ENCODE data around the gene OXNAD1.

The OXNAD1 gene

DNA sequence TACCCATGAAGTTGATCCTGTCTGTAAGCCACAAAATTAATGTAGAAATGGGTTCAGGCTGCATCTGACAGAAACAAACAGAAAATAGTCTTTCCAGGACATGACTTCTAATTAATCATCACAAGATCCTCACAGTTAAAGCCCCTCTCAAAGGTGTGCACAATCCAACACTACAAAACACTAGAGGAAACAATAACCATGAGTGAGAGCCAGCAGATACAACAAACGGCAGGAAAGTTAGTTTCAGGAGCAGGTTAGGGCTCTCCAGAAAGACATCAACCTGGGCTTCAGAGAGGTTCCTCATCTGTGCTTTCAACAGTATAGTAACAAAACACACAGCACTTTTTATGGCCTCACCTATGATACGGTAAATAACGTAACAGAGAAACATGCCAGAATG is 43.0 kb upstream of the OXNAD1 start:
- Histone ChIP-seq H4K20me1 (ENCODE audit: insufficient read depth, low read length, poor library complexity, severe bottlenecking) (no peaks in the 10 kb centered on the region), H3K36me3 (ENCODE audit: insufficient read depth, low read length) (no peaks in the 10 kb centered on the region), H3F3A (ENCODE audit: low read depth) (no peaks in the 10 kb centered on the region), H2AFZ (ENCODE audit: low read length) (no peak overlapping the region), H3K9ac (ENCODE audit: low read depth, low read length, poor library complexity, severe bottlenecking) (no peak overlapping the region), H3K4me1 (ENCODE audit: insufficient read depth, low read length, poor library complexity, severe bottlenecking) (no peaks in the 10 kb centered on the region), H3K9me3 (ENCODE audit: insufficient read depth, low read depth, low read length) (no peaks in the 10 kb centered on the region), H3K9me2 (replicated peaks; ENCODE audit: low read depth, low read length) (no peaks in the 10 kb centered on the region), H3K79me2 (ENCODE audit: insufficient read depth, low read length) (no peaks in the 10 kb centered on the region), H3K4me3 (ENCODE audit: low read length, poor library complexity, severe bottlenecking) (no peak overlapping the region), H3K27me3 (ENCODE audit: insufficient read depth, low read length, poor library complexity, severe bottlenecking) (no peaks in the 10 kb centered on the region), H3K4me2 (ENCODE audit: low read depth, low read length, poor library complexity, severe bottlenecking) (no peak overlapping the region)
- TF ChIP-seq, protein P1, sequence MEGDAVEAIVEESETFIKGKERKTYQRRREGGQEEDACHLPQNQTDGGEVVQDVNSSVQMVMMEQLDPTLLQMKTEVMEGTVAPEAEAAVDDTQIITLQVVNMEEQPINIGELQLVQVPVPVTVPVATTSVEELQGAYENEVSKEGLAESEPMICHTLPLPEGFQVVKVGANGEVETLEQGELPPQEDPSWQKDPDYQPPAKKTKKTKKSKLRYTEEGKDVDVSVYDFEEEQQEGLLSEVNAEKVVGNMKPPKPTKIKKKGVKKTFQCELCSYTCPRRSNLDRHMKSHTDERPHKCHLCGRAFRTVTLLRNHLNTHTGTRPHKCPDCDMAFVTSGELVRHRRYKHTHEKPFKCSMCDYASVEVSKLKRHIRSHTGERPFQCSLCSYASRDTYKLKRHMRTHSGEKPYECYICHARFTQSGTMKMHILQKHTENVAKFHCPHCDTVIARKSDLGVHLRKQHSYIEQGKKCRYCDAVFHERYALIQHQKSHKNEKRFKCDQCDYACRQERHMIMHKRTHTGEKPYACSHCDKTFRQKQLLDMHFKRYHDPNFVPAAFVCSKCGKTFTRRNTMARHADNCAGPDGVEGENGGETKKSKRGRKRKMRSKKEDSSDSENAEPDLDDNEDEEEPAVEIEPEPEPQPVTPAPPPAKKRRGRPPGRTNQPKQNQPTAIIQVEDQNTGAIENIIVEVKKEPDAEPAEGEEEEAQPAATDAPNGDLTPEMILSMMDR (conservative IDR thresholded peaks at IDR 0.05; ENCODE audit: low read length): no peak
- TF ChIP-seq EZH2phosphoT487 (IDR thresholded peaks at IDR 0.05; ENCODE audit: borderline replicate concordance): no peak

DNA sequence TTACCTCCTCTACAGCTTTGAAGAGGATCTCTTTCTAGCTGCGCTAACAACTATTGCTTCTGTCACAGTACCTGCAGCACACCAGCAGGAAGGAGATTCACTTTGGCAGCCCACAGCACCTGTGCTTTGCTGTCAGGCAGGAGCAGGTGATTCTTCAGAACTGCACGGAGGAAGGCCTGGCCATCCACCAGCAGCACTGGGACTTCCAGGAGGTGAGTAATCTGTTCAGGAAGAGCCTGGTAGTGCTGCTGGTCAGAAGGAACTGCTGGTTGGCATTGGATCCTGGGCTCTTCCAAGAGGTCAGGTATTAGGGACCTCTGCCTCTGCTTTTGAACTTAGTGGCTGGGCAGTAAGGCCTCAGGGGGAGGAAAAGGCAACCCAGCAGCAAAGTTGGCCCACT is 42.5 kb upstream of the OXNAD1 start:
- Histone ChIP-seq H3K9me2 (replicated peaks; ENCODE audit: low read depth, low read length) (no peaks in the 10 kb centered on the region), H4K20me1 (ENCODE audit: insufficient read depth, low read length, poor library complexity, severe bottlenecking) (no peaks in the 10 kb centered on the region), H3F3A (ENCODE audit: low read depth) (no peaks in the 10 kb centered on the region), H3K9ac (ENCODE audit: low read depth, low read length, poor library complexity, severe bottlenecking) (no peak overlapping the region), H3K36me3 (ENCODE audit: insufficient read depth, low read length) (no peaks in the 10 kb centered on the region), H3K27me3 (ENCODE audit: insufficient read depth, low read length, poor library complexity, severe bottlenecking) (no peaks in the 10 kb centered on the region), H3K4me1 (ENCODE audit: insufficient read depth, low read length, poor library complexity, severe bottlenecking) (no peaks in the 10 kb centered on the region), H3K79me2 (ENCODE audit: insufficient read depth, low read length) (no peaks in the 10 kb centered on the region), H3K4me2 (ENCODE audit: low read depth, low read length, poor library complexity, severe bottlenecking) (no peak overlapping the region), H3K4me3 (ENCODE audit: low read length, poor library complexity, severe bottlenecking) (no peak overlapping the region), H3K9me3 (ENCODE audit: insufficient read depth, low read depth, low read length) (no peaks in the 10 kb centered on the region), H2AFZ (ENCODE audit: low read length) (0 out of 2 replicates have a peak overlapping the region, but pooled peaks have one; percentile 43)
- TF ChIP-seq EZH2phosphoT487 (IDR thresholded peaks at IDR 0.05; ENCODE audit: borderline replicate concordance): no peak
- TF ChIP-seq, protein P1 (conservative IDR thresholded peaks at IDR 0.05; ENCODE audit: low read length): no peak

DNA sequence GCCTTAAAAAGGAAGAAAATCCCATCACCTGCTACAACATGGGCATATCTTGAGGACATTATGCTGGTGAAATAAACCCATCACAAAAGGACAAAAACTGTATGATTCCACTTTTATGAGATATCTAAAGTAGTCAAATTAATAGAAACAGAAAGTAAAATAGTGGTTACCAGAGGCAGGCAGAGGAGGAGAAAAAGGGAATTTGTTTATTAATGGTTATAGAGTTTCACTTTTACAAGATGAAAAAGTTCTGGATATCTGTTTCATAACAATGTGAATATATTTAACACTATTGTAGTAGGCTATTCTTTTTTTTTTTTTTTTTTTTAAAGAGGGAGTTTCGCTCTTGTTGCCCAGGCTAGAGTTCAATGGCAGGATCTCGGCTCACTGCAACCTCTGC is 40.7 kb upstream of the OXNAD1 start:
- TF ChIP-seq, protein P1 (conservative IDR thresholded peaks at IDR 0.05; ENCODE audit: low read length): no peak
- TF ChIP-seq EZH2phosphoT487 (IDR thresholded peaks at IDR 0.05; ENCODE audit: borderline replicate concordance): no peak
- H2AFZ ChIP-seq (ENCODE audit: low read length): no peak overlapping the region
- no peaks in the 10 kb centered on the region for H3K9me3 ChIP-seq (ENCODE audit: insufficient read depth, low read depth, low read length)
- H3K4me1 ChIP-seq (ENCODE audit: insufficient read depth, low read length, poor library complexity, severe bottlenecking): no peaks in the 10 kb centered on the region
- H3F3A ChIP-seq (ENCODE audit: low read depth): no peaks in the 10 kb centered on the region
- H3K27me3 ChIP-seq (ENCODE audit: insufficient read depth, low read length, poor library complexity, severe bottlenecking): peaks cover 4% of the 10 kb centered on the region
- no peak overlapping the region for H3K4me2 ChIP-seq (ENCODE audit: low read depth, low read length, poor library complexity, severe bottlenecking)
- H3K79me2 ChIP-seq (ENCODE audit: insufficient read depth, low read length): no peaks in the 10 kb centered on the region
- no peaks in the 10 kb centered on the region for H3K9me2 ChIP-seq (replicated peaks; ENCODE audit: low read depth, low read length)
- H3K36me3 ChIP-seq (ENCODE audit: insufficient read depth, low read length): no peaks in the 10 kb centered on the region
- no peak overlapping the region for H3K9ac ChIP-seq (ENCODE audit: low read depth, low read length, poor library complexity, severe bottlenecking)
- H4K20me1 ChIP-seq (ENCODE audit: insufficient read depth, low read length, poor library complexity, severe bottlenecking): no peaks in the 10 kb centered on the region
- no peak overlapping the region for H3K4me3 ChIP-seq (ENCODE audit: low read length, poor library complexity, severe bottlenecking)
